Stomach smooth muscle (tissue), 2 donors: ENCODE data around the gene IAPP.
"Not testable (repeated sequence)": the region's sequence is repeated elsewhere in the genome, so short reads cannot be mapped to it uniquely, and the experiment has no call there.

Experiments
- H3K27ac ChIP-seq: one replicate; pipeline ENCODE4 v1.7.0; 2013; ENCODE audit warnings: mild to moderate bottlenecking, low read length, inconsistent platforms
- H3K27me3 ChIP-seq, 2 donors: one replicate each; pipeline ENCODE4 v1.7.0; 2013; ENCODE audit warnings: low read length in 2 of 2; ENCODE audit not compliant: insufficient read depth in 2 of 2, control insufficient read depth in 1 of 2
- H3K36me3 ChIP-seq, 2 donors: one replicate each; pipeline ENCODE4 v1.7.0; 2013; ENCODE audit warnings: low read length in 2 of 2; ENCODE audit not compliant: control insufficient read depth in 2 of 2, insufficient read depth in 2 of 2
- H3K4me1 ChIP-seq: one replicate; pipeline ENCODE4 v1.7.0; 2013; ENCODE audit warnings: low read length; ENCODE audit not compliant: control insufficient read depth, insufficient read depth
- H3K4me3 ChIP-seq, 2 donors: one replicate each; pipeline ENCODE4 v1.7.0; 2013; ENCODE audit warnings: low read length in 2 of 2
- H3K9ac ChIP-seq, 2 donors: one replicate each; pipeline ENCODE4 v1.7.0; 2013; ENCODE audit warnings: low read length in 2 of 2, mild to moderate bottlenecking in 1 of 2
- H3K9me3 ChIP-seq, 2 donors: one replicate each; pipeline ENCODE4 v1.7.0; 2013; ENCODE audit warnings: low read length in 2 of 2; ENCODE audit not compliant: control insufficient read depth in 2 of 2
- donor health status: healthy.
- donor health status: Pancreatic carcinoma.

The IAPP gene

DNA sequence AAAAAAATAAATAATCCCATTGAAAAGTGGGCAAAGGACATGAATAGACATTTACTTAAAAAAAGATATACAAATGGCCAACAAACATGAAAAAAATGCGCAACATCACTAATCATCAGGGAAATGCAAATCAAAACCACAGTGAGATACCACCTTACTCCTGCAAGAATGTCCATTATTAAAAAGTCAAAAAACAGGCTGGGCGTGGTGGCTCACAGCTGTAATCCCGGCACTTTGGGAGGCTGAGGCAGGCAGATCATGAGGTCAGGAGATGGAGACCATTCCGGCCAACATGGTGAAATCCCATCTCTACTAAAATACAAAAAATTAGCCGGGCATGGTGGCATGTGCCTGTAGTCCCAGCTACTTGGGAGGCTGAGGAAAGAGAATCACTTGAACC lies 8.6 kb downstream of the IAPP start:
- not testable (repeated sequence) for H3K4me3 ChIP-seq, H3K27ac ChIP-seq, H3K27me3 ChIP-seq, H3K36me3 ChIP-seq, H3K4me1 ChIP-seq, H3K9ac ChIP-seq, H3K9me3 ChIP-seq

DNA sequence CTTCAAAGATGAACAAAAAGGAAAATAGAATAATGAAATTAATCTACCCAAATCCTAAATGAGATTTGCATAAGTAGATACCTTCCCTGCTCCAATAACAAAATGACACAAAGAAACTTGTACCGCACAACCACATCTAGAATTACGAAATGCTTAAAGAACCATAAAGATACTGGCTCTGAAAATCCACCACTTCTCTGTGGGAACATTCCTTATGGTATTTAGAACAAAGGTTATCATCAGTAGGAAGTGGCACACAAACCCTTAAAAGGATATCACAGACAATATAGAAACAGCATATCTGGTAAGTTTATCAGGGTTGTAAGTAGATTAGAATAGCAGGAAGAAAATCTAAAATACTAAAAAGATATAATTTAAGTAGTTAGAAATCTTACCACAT lies 11.6 kb downstream of the IAPP start:
- Histone ChIP-seq H3K4me1 (no peaks in the 10 kb centered on the region), H3K27me3 (no peaks in the 10 kb centered on the region), H3K4me3 (no peak overlapping the region), H3K27ac (no peak overlapping the region), H3K9me3 (no peaks in the 10 kb centered on the region), H3K9ac (no peak overlapping the region), H3K36me3 (no peaks in the 10 kb centered on the region)

DNA sequence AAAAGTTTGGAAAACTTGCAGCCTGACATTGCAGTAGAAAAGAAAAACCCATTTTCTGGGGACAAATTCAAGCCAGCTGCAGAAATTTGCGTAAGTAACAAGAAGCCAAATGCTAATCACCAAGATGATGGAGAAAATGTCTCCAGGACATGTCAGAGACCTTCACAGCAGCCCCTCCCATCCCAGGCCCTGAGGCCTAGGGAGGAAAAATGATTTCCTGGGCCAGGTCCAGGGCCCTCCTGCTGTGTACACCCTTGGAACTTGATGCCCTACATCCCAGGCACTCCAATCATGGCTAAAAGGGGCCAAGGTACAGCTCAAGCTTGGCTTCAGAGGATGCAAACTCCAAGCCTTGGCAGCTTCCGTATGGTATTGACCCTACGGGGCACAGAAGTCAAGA lies 14.5 kb downstream of the IAPP start:
- Histone ChIP-seq H3K4me3 (no peak overlapping the region), H3K27ac (no peak overlapping the region), H3K27me3 (no peaks in the 10 kb centered on the region), H3K9ac (no peak overlapping the region), H3K36me3 (no peaks in the 10 kb centered on the region), H3K9me3 (no peaks in the 10 kb centered on the region), H3K4me1 (no peaks in the 10 kb centered on the region)

DNA sequence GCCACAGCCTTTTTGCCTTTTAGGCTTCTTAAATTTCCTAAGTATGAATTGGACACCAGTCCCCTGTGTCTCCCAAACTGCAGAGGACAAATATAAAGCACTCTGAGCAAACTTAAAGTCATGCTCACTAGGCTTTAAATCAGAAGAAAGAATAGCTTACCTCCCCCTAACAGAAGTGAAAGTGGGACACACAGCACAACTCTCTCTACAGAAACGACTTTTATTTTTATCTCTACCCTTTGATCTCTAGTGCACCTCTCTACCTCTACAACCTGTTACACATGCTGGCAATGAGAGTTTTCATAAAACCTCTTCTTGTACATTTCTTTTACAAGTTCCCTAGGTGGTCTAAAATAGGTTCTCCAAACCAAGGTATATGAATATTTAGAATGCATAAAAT lies 19.7 kb downstream of the IAPP start:
- Histone ChIP-seq H3K27me3 (no peaks in the 10 kb centered on the region), H3K4me1 (no peaks in the 10 kb centered on the region), H3K27ac (no peak overlapping the region), H3K4me3 (no peak overlapping the region), H3K36me3 (no peaks in the 10 kb centered on the region), H3K9me3 (no peaks in the 10 kb centered on the region), H3K9ac (no peak overlapping the region)

DNA sequence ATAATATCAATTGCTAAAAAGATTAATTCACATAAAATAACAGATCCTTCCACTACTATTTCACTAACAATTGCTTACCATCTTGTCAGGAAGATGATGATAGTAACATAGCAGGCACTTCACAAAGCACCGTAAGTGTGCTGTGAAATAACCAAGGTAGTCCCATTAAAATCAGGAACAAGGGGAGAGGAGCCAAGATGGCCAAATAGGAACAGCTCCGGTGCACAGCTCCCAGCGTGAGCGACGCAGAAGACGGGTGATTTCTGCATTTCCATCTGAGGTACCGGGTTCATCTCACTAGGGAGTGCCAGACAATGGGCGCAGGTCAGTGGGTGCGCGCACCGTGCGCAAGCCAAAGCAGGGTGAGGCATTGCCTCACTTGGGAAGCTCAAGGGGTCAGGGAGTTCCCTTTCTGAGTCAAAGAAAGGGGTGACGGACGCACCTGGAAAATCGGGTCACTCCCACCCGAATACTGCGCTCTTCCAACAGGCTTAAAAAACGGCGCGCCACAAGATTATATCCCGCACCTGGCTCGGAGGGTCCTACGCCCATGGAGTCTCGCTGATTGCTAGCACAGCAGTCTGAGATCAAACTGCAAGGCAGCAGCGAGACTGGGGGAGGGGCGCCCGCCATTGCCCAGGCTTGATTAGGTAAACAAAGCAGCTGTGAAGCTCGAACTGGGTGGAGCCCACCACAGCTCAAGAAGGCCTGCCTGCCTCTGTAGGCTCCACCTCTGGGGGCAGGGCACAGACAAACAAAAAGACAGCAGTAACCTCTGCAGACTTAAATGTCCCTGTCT lies 22.3 kb downstream of the IAPP start:
- not testable (repeated sequence) for H3K4me3 ChIP-seq, H3K9me3 ChIP-seq, H3K36me3 ChIP-seq, H3K9ac ChIP-seq, H3K27ac ChIP-seq, H3K4me1 ChIP-seq, H3K27me3 ChIP-seq

DNA sequence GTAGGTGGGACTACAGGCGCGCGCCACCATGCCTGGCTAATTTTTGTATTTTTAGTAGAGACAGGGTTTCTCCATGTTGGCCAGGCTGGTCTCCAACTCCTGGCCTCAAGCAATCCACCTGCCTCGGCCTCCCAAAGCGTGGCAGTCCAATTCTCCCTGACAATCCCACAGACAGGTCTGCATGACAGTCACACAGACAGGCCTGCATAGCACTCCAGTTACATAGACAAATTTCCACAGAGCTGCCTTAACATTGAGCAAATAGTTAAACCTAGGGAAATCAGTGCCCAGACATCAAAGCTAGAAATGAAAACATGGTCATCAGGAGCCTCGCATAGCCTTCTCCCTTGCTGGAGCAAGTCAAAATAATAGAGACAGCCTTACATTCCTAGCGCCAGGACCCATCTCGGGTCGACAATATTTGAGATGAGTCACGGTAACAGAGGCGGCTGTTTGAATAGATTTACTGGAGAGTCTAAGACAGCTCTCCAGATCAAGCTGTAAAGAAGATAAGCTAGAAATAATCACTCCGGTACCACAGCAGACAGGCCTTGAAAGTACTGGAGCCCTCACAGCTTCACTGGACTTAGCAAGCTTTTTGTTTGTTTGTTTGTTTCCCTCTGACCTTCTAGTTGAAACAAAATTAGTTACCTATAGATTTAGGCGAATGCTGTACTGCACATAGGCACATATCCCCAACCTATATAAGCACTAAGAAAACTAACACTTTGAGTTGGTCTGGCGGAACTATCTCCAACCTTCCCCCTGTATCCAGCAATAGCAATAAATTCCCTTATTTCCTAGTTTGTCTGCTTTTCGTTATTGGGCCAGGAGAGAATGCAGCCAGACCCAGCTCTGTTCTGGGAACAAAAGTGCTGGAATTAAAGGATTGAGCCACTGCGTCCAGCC lies 40.9 kb downstream of the IAPP start:
- Histone ChIP-seq H3K27ac (no peak overlapping the region), H3K9me3 (no peaks in the 10 kb centered on the region), H3K36me3 (no peaks in the 10 kb centered on the region), H3K9ac (no peak overlapping the region), H3K4me3 (no peak overlapping the region), H3K4me1 (no peaks in the 10 kb centered on the region), H3K27me3 (no peaks in the 10 kb centered on the region)

DNA sequence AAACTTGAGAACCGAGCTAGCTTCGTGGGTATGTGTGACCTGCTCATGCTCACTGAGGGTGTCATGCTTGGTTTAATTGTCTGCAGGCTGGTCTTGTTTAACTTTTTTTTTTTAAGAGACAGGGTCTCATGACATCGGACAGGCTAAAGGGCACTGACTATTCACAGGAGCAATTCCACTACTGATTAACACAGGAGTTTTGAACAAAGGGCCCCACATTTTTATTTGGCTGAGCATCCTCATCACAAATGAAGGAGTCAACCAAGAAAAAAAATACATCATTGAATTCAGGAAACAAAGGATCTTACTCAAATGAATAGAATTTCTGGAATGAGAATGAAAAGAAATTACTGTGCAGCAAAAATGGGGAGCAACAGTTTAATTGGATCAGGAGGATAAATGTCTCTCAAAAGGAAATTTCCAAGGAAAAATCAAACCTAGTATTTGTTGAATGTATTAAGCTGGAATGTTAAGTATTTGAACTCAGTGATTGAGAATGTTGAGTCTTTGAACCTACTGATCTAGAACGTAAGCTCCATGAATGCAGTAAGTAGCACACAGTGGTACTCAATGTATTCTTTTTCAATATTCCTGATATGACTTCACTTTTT lies 43.9 kb downstream of the IAPP start:
- Histone ChIP-seq H3K9me3 (no peaks in the 10 kb centered on the region), H3K27ac (no peak overlapping the region), H3K4me1 (no peaks in the 10 kb centered on the region)

DNA sequence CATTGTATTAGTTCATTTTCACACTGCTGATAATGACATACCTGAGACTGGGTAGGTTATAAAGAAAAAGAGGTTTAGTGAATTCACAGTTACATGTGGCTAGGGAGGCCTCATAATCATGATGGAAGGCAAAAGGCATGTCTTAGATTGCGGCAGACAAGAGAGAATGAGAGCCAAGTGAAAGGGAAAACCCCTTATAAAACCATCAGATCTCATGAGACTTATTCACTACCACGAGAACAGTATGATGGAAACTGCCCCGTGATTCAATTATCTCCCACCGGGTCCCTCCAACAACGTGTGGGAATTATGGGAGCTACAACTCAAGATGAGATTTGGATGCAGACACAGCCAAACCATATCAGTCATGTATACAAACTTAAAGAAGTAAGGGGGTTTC lies 45.7 kb downstream of the IAPP start:
- H3K9me3 ChIP-seq, result not testable (repeated sequence)

More for the DNA sequence above, 43.9 kb downstream of the IAPP start:
- H3K9ac ChIP-seq, result no peak overlapping the region
- no peaks in the 10 kb centered on the region for H3K36me3 ChIP-seq
- no peak overlapping the region for H3K4me3 ChIP-seq
- H3K27me3 ChIP-seq, result no peaks in the 10 kb centered on the region

DNA sequence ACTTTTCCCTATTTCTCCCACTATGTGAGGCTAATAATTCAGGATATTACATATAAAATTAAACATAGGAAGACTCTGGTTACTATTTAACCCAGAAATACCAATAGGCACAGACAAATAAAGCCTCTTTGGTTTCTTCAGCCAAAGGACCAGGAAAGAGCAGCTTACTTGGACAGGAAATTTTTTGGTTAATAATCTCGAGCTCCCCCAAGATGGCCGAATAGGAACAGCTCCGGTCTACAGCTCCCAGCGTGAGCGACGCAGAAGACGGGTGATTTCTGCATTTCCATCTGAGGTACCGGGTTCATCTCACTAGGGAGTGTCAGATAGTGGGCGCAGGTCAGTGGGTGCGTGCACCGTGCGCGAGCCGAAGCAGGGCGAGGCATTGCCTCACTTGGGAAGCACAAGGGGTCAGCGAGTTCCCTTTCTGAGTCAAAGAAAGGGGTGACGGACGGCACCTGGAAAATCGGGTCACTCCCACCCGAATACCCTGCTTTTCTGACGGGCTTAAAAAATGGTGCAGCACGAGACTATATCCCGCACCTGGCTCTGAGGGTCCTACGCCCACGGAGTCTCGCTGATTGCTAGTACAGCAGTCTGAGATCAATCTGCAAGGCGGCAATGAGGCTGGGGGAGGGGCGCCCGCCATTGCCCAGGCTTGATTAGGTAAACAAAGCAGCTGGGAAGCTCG lies 46.5 kb downstream of the IAPP start:
- not testable (repeated sequence) for H3K9me3 ChIP-seq, H3K27me3 ChIP-seq, H3K4me3 ChIP-seq, H3K9ac ChIP-seq, H3K36me3 ChIP-seq, H3K4me1 ChIP-seq, H3K27ac ChIP-seq

More for the DNA sequence above, 45.7 kb downstream of the IAPP start:
- not testable (repeated sequence) for H3K4me1 ChIP-seq, H3K27me3 ChIP-seq, H3K36me3 ChIP-seq, H3K4me3 ChIP-seq, H3K27ac ChIP-seq, H3K9ac ChIP-seq

DNA sequence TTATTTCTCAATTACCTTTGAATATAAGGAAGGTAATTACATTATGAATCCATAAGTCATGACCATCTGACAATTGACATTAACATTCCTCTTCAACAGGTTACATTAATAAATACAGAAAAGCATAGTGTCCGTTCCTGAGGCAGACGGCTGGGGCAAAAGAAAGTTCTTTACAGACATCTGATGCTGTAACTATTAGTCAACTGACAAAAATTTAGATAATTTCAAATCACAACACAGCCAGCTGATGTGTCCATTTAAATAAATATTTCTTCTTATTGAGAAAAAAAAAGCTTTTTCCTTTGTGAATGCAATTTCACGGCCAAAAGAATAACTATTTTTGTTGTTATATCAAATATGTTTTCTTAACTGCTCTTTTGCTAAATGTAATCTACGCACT lies 55.5 kb downstream of the IAPP start:
- no peak overlapping the region for H3K27ac ChIP-seq
- H3K4me1 ChIP-seq, result no peaks in the 10 kb centered on the region
- no peak overlapping the region for H3K4me3 ChIP-seq
- H3K9me3 ChIP-seq, result no peaks in the 10 kb centered on the region
- no peaks in the 10 kb centered on the region for H3K36me3 ChIP-seq
- no peaks in the 10 kb centered on the region for H3K27me3 ChIP-seq
- H3K9ac ChIP-seq, result no peak overlapping the region
